GM13977 (cell line): ENCODE results near the gene HSPH1.

Source experiments
- DNase-seq: peaks from one replicate; pipeline ENCODE4 v3.0.0; 2012; ENCODE audit warnings: low spot score
- in situ Hi-C: fragments of 300-500 bp; cut with MboI; formaldehyde crosslinking; loops from one replicate; pipeline ENCODE4 v1.12.0; 2022; ENCODE audit warnings: low sequenced_read_pairs, low pct_unique_long_range_greater_than_20kb, mixed read lengths, inconsistent platforms; ENCODE audit not compliant: unreplicated experiment
- TF ChIP-seq, protein P1 (sequence below): IDR thresholded peaks from 2 replicates; pipeline ENCODE4 v1.5.1; 2012; ENCODE audit warnings: mild to moderate bottlenecking, control low read depth; ENCODE audit not compliant: insufficient read depth; ENCODE audit errors: extremely low read depth, missing control alignments

Gene HSPH1

DNA sequence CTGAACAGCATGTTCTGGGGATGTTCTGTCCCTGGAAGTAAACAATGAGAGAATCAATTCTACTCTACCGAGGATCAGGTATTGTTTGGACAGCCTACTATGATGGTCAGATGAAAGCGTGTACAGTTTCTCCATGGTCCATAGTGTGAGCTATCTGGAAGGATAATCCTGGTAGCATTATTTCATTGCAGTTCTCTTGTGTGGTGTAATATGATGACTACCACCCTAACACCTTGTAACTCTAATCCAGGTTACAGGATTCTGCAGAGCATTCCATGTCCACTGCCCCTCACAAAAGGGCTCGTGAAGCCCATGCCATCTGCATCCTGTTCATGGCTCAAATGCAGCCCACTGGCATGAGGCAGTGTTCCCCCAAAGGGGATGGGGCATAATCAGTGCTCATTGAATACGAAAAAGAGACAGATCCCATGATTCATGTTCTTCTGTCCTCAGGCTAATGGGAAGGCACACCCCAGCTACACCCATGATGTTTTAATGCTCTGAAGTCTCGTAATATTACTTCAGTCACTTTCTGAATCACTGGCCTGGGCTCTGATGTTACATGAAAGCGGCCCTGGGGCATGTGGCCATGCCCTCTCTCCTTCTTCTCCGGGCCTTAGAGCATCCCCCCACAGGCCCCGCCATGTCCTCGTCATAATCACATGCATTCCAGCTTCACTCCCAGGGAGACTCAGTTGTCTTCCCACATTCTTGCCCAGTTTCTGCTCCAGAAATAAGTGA is 68.4 kb downstream of the HSPH1 start:
- no peak for DNase-seq
- in situ Hi-C loops = no loop called here
- TF ChIP-seq, protein P1, sequence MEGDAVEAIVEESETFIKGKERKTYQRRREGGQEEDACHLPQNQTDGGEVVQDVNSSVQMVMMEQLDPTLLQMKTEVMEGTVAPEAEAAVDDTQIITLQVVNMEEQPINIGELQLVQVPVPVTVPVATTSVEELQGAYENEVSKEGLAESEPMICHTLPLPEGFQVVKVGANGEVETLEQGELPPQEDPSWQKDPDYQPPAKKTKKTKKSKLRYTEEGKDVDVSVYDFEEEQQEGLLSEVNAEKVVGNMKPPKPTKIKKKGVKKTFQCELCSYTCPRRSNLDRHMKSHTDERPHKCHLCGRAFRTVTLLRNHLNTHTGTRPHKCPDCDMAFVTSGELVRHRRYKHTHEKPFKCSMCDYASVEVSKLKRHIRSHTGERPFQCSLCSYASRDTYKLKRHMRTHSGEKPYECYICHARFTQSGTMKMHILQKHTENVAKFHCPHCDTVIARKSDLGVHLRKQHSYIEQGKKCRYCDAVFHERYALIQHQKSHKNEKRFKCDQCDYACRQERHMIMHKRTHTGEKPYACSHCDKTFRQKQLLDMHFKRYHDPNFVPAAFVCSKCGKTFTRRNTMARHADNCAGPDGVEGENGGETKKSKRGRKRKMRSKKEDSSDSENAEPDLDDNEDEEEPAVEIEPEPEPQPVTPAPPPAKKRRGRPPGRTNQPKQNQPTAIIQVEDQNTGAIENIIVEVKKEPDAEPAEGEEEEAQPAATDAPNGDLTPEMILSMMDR = no peak

DNA sequence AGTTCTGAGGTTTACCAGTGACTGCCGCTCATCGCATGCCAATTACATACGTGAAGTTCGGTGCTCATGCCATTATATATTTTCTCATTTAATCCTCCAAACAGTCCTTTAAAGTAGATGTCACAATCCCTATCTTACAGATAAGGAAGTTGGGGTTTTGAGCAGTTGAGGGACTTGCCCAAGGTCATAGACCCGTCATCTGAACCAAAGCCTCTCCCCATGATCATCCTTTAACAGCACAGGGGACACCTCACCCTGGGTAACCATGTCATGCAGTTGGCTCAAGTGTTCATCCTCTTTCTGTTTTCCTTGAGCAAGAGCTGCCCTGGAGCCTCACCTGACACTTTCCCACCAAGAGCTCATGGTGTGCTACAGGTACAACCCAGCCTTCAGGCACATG is 69.1 kb downstream of the HSPH1 start:
- in situ Hi-C loops = no loop called here
- TF ChIP-seq, protein P1 = no peak
- DNase-seq = no peak

DNA sequence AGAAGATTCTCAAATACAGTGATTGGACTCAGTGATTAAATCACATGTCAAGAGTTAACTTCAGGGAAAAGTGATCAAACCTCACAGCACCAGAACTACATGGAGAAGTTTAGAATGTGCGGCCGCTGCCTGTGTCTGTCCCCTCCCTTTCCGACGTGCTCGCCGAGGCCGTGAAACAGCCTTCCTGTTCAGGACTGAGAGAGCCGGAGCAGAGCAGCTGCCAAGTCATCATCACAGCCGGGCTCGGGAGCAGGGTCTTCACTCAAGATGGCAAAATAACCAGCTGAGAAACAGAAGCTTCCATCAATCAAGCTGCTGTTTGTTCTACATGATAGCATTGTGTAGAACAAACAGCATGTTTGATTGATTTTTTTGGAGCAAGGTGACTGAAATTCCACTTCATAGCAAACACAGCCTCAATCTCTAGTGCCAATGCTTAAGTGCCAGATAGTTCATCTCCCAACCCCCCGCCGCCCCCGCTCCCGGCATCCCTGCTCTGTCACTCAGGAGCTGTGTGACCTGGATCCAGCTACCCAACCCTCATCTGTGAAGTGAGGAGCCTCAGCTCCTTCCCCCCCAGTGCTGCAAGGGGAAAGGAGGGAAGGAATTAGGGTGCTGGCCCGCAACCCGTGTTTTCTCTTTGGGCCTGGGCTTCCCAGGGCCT is 70.6 kb downstream of the HSPH1 start:
- DNase-seq = no peak
- in situ Hi-C loops = no loop called here
- TF ChIP-seq, protein P1 = no peak

DNA sequence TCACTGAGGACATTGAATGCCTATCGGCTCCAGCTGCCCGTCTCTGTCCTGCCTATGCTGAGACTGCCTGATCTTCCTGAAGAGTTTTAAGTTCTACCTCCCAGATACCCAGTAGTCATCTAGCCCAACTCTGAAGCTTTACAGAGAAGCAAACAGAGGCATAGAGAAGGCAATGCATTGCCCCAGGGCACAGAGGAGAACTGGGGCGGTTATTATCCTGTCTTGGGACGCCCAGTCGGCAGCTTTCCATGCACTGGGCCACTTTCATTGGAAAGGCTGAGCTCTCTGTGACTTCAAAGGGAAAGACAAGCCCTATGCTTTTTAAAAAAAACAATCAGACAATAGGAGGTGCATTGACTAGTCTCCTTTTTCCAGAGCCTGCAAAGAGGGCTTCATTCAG is 71.6 kb downstream of the HSPH1 start:
- TF ChIP-seq, protein P1 = no peak
- no peak for DNase-seq
- in situ Hi-C loops = no loop called here

DNA sequence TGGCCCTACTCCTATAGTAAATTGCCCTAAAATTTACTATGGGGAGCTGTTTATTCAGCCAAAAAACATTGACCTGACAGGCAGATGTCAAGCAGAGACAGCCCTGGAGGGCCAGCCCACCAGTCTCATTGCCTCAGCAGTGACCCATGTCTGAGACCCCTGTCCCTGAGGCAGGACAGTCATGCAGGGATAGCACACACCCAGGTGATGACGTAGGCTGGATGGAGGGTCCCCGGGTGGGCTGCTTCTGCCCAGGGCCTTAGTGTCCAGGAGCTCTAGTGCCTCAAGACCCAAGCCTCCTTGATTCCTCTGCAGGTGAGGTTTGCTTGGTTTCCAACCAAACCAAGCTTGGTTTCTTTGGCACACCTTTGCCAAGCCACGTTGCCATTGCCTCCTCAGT is 72.1 kb downstream of the HSPH1 start:
- DNase-seq = no peak
- in situ Hi-C loops = no loop called here
- TF ChIP-seq, protein P1 = no peak

DNA sequence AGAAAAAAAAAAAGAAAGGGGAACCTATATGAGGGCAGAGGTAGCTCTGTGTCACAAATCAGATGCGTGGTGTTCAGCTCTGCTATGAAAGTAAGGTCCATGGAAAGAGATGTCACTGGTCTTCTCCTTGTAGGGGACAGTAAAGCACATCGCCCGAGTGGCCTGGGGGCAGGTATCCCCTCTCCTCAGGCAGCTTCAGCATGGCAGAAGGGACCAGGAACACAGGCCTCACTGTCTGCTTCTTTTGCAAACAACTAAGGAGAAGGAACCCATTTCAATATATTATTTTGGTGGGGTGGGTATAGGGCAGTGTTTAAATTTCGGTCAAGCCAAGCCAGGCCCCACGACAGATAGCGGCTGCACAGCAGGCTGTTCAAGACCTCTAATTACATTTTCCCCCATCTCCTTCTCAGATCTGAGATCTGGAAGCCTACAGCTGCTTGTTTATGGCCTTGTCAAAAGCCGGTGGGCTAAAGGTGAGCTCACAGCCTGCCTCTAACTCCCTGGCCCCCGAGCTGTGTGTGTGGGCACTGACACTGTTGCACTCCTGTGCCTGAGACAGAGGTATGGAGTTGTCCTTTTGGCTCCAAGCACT is 72.8 kb downstream of the HSPH1 start:
- DNase-seq = no peak
- TF ChIP-seq, protein P1 = no peak
- in situ Hi-C loops = no loop called here
